Right renal pelvis (tissue), 4 donors: ENCODE measurements around the gene IQUB. TPM values are rescaled to one million over a fixed set of nuclear protein-coding genes. Genes with fewer than 3 reads are reported as not detected.
"Not testable (repeated sequence)": the region's sequence is repeated elsewhere in the genome, so short reads cannot be mapped to it uniquely, and the experiment has no call there.

Source experiments
- DNase-seq, 4 donors: peaks; one replicate each; pipeline ENCODE4 v3.0.0-alpha.2; 2013; ENCODE audit warnings: low read depth in 4 of 4, low spot score in 3 of 4, missing footprints in 1 of 4
- polyA plus RNA-seq, 4 donors: library from polyadenylated mRNA; unstranded; fragments of 120-200 nt; gene quantifications; one replicate each; pipeline ENCODE4 v1.2.1, GENCODE V29; 2013; ENCODE audit not compliant: insufficient read length in 4 of 4

The IQUB gene
- polyA plus RNA-seq, 4 donors: 5.4 to 7.3 (median 6.3) TPM

DNA sequence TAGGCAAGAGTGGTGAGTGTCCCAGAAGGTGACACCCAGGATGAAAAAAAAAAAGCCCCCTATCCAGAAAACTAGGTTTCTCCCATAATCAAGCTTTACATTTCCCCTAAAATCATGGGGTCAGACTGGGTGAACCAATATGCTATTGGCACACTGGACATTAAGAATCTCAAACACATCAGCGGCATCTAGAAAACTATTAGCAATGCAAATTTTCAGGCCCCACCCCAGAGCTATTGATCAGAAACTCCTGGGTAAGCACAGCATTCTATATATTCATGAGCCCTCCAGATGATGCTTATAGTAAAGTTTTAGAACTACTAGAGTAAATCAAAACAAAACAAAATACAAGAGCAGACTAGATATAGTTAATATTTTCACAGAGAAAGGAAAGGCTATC is 36.4 kb downstream of the IQUB start:
- DNase-seq: no peak

GRCh38 chr7:123494193-123494796 is 40.1 kb downstream of the IQUB start:
- peak in 2 of 4 donors; percentile 8 to 16 for DNase-seq

- DNase-seq: no peak
Observed at GRCh38 chr7:123492485-123492884, 41.9 kb downstream of the IQUB start.

GRCh38 chr7:123485721-123486120 is 48.7 kb downstream of the IQUB start:
- no peak for DNase-seq

GRCh38 chr7:123485187-123485586 is 49.2 kb downstream of the IQUB start:
- DNase-seq: no peak

GRCh38 chr7:123484199-123484598 is 50.2 kb downstream of the IQUB start:
- DNase-seq: no peak

GRCh38 chr7:123480107-123480506 is 54.3 kb downstream of the IQUB start:
- no peak for DNase-seq

DNA sequence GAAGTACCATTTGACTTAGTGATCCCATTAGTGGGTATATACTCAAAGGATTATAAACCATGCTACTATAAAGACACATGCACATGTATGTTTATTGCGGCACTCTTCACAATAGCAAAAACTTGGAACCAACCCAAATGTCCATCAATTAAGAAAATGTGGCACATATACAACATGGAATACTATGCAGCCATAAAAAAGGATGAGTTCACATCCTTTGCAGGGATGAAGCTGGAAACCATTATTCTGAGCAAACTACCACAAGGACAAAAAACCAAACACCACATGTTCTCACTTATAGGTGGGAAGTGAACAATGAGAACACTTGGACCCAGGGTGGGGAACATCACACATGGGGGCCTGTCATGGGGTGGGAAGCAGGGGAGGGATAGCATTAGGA is 56.3 kb downstream of the IQUB start:
- DNase-seq: not testable (repeated sequence)

- DNase-seq: no peak
Observed at GRCh38 chr7:123472750-123473445, 61.5 kb downstream of the IQUB start.

- DNase-seq: no peak
Observed at GRCh38 chr7:123472327-123472726, 62.1 kb downstream of the IQUB start.

DNA sequence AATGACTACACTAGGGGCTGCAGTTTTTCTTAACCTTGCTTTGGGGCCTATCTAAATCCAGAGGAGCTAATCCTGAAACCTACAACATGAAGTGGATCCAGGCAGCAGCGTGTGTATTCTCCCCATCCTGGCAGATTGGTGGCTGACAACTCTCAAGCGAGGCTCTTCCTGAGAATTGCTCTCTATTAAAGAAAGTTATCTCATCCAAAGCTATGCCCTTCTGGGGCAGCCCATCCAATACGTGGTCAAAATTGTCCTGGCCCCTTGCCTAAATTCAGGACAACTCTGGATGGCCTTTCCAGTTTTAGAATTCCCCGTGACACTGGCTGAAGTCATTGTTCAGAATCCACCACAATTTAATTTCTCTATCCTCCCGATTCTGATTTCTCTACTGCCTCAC is 66.1 kb downstream of the IQUB start:
- no peak for DNase-seq

- DNase-seq: no peak
Observed at GRCh38 chr7:123463890-123464289, 70.5 kb downstream of the IQUB start.

- DNase-seq: no peak
Observed at GRCh38 chr7:123460616-123461015, 73.8 kb downstream of the IQUB start.

GRCh38 chr7:123455965-123456470 is 78.4 kb downstream of the IQUB start:
- no peak for DNase-seq

GRCh38 chr7:123440101-123440548 is 94.3 kb downstream of the IQUB start:
- DNase-seq: no peak

GRCh38 chr7:123439191-123439590 is 95.2 kb downstream of the IQUB start:
- no peak for DNase-seq

GRCh38 chr7:123437447-123437995 is 96.9 kb downstream of the IQUB start:
- no peak for DNase-seq

DNA sequence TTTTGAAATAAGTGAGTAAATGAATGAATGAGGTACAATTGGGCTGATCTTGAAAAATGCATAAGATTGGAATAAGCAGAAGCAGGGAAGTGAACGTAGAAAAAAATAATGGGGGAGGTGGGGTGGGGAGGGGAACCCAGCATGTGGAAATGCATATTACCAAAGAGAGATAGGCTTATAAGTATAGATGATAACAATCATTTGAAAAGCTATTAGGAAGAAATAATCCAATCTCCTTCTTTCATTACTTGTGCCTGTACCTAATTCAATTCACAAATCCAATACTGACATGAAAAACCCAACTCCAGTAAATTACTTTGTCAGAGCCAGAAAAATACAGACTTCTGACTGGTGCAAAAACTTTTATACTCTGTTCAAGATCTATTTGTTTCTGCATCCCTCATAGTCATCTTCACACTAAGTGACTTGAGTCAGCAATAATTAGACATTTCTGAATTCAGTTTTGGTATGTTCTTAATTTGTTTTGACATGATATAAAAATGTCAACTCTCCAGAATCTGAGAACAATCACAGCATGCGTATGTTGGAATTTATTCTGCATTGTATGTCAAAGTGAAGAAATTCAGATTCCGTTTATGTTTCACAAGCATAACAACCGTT is 99.2 kb downstream of the IQUB start:
- DNase-seq: no peak

GRCh38 chr7:123433665-123434064 is 100.7 kb downstream of the IQUB start:
- DNase-seq: no peak

GRCh38 chr7:123432601-123433000 is 101.8 kb downstream of the IQUB start:
- DNase-seq: no peak

GRCh38 chr7:123431075-123431614 is 103.2 kb downstream of the IQUB start:
- DNase-seq: no peak
